GM19193 (cell line): ENCODE data around the gene IRF2.

ENCODE experiments used
- POLR2A ChIP-seq: IDR thresholded peaks from 4 replicates; pipeline ENCODE4 v1.6.1; 2011; ENCODE audit not compliant: insufficient read depth, insufficient read length; ENCODE audit errors: extremely low read depth

Gene IRF2

DNA sequence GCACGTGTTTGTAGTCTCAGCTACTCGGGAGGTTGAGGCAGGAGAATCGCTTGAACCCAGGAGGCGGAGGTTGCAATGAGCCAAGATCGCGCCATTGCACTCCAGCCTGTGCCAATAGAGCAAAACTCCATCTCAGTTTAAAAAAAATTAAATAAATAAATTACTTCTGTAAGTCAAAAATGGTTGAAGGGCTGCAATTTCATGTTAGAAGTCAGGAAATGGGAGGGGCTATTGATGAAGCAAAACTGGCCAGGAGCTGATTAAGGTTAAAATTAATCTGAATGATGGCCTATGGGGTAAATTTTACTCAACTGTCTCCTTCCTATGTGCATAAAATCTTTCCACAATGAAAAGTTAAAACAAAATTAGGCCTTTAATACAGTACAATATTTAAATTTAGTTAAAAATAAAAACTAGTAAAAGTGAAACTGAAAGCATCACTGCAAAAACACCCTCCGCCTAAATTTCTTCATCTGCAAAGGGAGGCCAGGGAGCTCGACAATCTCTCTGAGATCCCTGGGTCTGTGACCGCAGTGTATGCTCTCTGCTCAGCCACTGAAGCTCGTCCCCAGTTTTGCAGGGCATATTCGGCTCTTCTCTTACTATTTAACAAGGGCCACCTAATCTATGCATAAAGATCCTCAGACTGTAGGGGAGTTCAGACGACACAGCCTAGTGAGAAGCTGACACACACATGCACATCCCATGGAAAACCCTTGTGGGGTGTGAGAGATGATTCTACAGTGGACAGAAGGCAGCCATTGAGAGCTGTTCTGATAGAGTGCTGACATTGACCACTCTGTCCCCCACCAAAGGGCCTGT is 57.2 kb downstream of the IRF2 start:
- TF ChIP-seq POLR2A: no peak

DNA sequence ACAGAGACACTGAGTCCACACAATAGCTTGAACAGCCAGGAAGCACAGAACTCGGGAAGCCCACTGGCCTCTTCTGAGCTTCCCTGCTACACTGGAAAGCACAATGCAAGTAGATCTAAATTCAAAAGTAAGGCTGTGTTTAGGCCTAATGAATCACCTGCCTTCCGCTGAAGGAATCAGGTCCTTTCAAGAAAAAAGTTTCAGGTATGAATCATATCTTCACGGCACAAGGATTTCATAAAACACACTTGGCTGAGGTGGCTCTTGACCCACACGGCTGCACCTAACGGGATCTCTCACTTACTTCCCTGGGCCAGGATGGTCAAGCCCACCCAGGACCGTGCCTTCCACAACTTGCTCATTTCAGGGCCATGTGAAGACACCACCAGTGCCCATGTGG is 59.3 kb downstream of the IRF2 start:
- no peak for TF ChIP-seq POLR2A

DNA sequence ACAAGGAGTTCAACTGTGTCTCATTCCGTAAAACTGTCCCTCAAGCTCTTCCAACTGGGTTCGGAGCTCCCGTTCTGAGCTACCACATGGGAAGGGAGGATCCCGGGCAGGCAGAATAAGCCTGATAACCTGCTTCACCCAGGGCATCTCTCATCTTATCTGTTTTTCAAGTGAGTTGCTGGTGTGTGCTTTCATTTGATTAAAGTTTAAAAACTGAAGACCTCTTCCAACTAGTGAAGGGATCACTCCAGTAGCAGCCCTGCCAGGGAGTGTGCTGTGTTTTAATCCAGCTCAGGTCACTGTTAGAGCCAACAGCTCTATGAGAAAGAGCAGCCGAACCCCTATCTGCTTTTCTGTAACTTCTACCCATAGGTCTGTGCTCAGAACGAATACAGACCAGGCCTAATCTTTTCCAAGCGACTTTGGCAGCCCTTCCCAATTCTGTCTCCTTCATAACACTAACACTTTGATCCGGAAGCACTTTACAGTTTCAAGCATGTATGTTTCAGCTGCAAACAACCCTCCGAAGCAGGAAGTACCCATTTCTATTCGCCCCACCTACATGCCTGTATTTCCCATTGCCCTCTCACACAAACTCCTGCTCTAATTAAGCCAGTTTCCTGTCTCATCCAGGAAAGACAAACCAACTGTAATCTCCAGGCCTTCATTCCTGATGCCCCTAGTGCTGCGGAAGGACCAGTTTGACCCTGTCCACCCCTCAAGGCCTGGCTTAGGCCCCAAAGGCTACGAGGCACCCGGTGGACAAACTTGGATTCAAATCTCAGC is 60.9 kb downstream of the IRF2 start:
- TF ChIP-seq POLR2A: no peak

DNA sequence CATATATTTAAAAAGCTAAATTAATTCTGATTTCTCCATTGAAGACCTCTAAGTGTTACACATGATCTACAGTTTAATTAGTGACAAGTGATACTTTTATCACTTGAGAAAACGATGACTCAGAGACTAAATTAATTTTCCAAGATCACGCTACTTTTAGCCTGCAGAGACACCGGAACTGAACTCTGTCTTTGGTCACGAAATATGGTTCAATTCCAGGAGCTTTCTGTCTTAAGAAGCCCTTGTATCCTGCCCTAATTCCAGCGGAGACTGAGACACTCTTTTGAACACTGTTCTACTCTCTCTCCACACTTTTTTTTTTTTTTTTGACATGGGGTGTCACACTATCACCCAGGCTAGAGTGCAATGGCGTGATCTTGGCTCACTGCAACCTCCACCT is 63.6 kb downstream of the IRF2 start:
- TF ChIP-seq POLR2A: no peak

DNA sequence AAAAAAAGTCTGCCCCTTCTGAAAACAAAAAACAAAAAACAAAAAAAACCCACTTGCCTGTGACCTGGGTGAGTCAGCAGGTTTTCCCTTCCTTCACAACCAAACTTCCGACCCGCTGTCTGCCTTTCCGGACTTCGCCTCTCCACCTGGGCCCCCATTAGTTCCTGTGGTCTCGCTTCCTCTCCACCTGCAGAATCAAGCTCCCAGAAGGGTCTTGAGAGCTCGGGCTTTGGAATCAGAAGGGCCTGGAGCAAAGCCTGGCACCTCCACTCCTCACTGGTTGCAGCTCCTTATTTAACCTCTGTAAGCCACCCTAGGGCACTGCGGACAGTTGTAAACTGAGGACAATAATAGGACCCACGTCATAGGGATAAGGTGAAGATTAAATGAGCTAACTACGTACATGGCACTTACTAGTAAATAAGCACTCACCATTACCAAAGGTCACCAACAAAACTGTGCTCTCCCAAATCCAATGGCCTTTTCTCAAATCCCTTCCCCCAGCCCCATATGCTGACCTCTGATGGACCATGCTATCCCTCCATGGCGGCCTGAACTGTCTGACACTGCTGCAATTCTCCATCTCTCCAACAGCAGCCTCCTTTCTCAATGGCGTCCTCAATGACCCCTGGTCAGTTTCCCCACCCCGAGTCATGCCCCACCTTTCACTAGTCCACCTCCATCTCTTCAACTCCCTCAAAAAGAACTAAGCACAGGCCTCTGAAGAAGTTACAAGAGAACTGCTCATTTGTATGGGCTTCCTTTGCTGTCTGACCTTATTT is 64.2 kb downstream of the IRF2 start:
- TF ChIP-seq POLR2A: no peak

DNA sequence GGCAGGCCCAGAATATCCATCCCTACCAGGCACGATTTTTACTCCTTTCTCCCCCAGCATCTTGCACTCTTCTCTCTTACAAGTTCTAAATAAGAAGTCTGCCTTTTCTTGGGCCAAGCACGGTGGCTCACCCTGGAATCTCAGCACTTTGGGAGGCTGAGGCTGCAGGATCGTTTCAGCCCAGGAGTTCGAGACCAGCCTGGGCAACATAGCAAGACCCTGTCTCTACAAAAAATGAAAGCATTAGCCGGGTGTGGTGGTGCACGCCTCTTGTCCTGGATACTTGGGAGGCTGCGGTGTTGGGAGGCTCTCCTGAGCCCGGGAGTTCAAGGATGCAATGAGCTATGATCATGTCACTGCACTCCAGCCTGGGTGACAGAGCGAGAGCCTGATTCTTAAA is 64.8 kb downstream of the IRF2 start:
- no peak for TF ChIP-seq POLR2A

DNA sequence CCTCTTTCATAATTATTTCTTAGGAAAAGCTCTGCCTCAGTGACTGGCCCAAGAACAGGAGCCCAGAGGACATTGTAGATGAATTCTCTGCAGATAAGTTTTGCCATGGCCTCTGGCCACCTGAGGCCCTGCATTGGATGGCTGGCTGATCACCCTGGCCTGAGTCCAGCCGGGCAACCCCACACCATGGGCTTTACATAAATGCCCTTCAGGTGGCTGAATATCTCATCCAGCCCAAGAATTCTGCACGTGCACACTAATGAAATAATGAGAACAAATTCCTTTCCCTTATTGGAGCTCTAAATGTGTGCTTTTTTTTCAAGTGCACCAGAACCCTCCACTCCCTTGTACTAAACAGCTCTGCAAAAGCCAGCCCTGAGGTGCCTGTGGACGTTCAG is 65.7 kb downstream of the IRF2 start:
- TF ChIP-seq POLR2A: no peak

DNA sequence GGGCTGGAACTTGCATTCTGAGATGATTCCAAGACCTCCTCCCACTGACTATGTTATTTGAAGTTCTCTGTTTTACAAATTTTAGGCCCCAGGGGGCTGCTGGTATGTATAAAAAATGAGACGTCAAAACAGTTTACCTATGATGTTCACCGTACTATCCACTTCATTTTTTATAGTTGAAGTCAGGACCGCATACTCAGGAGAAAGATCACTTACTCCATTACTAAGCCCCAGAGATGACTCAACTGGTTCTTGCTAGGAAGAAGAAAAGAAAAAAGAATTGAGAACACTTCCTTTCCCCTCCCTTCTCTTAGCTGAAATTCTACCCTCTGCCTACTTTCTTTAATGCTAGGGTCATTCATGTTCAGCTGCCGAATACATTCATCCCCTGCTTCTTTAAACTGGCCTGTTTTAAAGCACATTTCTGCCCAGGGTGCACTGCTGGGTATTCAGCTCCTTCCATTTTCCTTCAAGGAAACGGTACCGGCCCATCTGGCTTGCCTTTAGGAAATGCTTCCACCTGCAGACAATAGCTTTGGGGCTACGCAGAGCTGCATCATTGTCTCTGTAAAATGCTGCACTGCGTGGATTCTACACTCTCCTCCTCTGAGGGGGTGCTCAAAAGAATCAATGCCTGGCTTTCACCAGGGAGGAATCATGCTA is 66.2 kb downstream of the IRF2 start:
- no peak for TF ChIP-seq POLR2A

DNA sequence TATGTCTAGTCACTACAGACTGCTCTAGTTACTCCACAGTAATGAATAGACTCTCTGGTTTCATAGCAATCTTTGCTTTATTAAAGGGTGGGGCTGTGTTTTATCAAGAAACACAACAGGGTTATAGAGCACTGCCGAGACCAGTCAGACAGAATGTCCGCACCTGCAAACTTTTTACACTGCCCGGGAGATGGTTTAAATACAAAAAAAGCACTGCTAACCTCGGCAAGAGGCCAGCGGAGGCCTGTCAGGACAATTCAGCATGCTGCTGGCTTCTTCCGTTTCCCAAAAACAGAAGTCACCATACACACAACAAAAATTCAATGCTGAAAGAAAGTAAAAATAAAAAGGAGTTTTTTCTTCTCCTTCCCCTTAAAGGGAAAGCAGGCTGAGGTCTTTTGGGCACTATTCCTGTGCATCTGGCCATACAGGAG is 67.4 kb downstream of the IRF2 start:
- no peak for TF ChIP-seq POLR2A

DNA sequence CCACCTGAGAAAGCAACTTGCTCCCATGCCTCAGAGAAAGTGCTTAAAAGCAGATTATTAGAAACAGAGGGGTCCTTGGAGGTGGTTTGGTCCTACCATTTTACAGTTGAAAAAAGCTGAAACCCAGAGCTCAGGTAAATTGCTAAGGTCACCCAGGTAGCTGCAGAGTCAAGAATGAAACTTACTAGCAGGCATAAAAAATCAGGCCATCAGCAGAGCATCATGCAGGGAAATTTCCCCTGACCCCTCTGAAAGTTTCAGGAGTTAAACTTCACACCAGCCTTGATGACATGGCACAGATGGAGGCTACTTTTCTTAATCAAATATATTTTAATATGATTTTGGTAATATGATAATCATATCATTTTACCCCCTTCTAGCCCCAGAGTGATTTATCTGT is 70.3 kb downstream of the IRF2 start:
- no peak for TF ChIP-seq POLR2A

DNA sequence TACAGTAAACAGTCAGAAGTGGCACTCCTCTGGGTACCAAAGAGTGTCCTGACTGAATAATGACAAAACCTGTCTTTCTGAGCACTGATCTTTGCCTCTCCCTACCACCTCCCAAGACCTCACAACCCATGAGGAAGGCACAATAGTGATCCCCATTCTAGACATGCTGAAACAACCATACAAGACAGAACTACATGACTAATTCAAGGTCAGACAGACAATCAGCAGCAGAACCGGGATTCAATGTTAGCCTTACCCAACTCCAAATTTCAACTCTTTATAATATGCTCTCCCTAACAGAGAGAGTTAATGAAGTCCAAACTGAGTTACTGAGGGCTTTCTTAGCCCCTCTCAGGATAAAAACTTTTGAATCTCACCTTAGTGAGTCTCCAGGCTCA is 71.0 kb downstream of the IRF2 start:
- TF ChIP-seq POLR2A: no peak

DNA sequence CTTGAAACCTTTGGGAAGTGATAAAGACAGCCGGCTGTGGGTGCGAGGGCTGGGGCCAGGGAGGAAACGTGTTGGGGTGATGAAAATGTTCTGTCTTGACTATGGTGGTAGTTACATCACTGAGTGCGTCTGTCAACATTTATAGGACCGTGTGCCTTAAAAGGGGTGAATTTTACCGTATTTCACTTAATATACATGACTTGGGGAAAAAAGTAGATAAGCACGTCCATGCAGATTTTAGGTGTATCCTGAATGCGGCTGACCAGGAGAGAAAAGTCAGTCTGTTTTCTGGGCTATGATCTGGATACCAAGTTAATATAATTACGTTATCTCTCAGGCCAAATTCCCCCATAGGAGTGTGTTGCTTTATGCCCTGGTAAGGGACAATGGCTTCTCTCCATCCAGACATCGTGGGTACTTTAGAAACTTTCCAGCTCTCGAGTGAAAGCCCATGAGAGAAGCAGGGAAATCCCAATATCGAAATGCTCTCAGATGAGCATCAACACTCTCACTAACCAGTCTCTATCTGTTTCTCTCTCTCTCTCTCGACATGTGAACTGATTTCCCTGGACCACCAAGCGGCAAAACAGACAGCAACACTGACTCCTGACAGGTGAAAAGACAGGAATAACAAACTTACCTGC is 71.5 kb downstream of the IRF2 start:
- TF ChIP-seq POLR2A: no peak

DNA sequence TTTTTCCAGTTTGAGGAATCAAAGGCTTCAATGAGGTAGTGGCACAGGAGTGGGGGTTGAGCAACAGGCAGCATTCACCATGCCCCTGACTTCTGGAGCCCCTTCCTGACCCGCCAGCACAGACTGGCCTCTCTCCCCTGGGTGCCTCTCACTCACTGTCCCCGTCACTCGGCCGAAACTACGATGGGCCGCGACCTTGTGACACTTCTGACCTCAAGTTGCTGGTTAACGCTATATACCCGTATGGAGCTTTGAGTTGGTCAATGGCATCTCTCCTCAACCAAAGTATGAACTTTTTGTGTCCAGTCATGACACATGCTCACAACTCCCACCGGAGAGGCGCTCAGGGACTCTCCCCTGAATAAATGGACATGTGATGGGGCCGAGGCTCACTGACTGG is 72.1 kb downstream of the IRF2 start:
- no peak for TF ChIP-seq POLR2A

DNA sequence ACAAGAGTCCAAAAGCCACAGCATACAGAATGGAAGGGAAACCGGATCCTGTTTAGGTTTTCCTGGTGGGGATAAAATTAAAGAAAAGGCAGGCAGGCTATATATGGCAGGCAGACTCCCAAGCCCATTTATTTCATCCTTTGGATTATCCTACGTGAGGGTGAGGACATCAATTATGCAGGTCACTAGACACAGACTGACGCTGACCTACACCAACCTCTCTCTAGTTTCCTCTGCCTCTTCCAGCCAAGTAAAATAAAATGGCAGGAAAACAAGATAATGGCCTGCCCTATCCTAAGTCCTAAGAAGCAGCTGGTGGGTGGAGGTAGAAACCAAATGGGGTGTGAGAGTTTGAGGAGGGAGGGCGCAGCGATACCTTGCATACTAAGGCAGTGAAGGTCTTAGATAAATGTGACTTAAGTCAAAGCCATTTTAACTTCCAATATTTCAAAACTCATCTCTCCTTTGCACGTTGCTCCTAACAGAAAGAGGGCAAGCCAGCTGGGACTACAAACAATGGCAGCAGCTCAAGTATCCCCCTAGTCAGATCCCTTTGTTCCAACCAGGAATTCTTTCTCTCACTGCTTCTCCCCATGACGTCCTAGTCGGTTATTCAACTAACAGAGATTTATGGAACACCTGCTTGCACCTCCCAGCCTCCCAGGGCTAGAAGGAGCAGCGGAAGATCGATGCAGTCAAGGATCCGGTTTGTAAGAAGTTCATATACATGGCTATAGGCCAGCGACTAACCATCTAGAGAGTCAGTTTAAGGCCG is 72.8 kb downstream of the IRF2 start:
- no peak for TF ChIP-seq POLR2A

DNA sequence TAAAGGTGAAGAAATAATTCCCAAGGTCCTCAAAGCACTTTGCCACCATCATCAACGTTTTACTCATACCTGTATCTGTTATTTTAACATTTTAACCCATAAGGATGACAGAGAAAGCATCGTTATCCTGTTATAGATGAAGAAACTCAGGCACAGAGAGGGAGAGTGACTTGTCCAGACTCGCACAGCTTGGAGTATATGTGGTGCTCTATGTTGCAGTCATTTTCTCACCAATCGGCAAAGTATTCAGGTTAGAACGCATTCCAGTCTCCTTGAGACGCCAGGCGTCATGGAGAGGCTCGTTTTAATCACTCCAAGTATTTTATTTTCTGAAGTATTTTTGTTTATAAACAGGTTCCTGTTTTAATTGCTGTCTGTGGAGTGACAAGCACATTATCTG is 73.5 kb downstream of the IRF2 start:
- TF ChIP-seq POLR2A: no peak
